ENCODE measurements around the gene METTL15.
"Not testable (repeated sequence)": the region's sequence is repeated elsewhere in the genome, so short reads cannot be mapped to it uniquely, and the experiment has no call there.

METTL15 gene

GRCh38 chr11:28323621-28324020, 215.4 kb downstream of the METTL15 start:
- no peak overlapping the region for H3K9ac ChIP-seq (ENCODE audit: low read length)
- no peak for DNase-seq
- H3K27me3 ChIP-seq (replicated peaks; ENCODE audit: insufficient read depth, low read length): no peaks in the 10 kb centered on the region
- no peaks in the 10 kb centered on the region for H3K4me1 ChIP-seq (ENCODE audit: low read length)
- no peak overlapping the region for H3K4me2 ChIP-seq (ENCODE audit: low read depth, low read length)
- no peaks in the 10 kb centered on the region for H4K20me1 ChIP-seq (ENCODE audit: insufficient read depth, low read length)
- H3K79me2 ChIP-seq (ENCODE audit: low read length): no peaks in the 10 kb centered on the region
- TF ChIP-seq EZH2phosphoT487 (IDR thresholded peaks at IDR 0.05; ENCODE audit: low read length) (no peak), EZH2 (optimal IDR thresholded peaks at IDR 0.05; ENCODE audit: low read depth, low read length) (no peak), CTCF (IDR thresholded peaks at IDR 0.05; ENCODE audit: low read length) (no peak)
- no peak overlapping the region for H3K27ac ChIP-seq (ENCODE audit: low read length)
- H3K36me3 ChIP-seq (replicated peaks; ENCODE audit: insufficient read depth, low read length): no peaks in the 10 kb centered on the region; the same call in 1 of the 2 replicates
- no peaks in the 10 kb centered on the region for H3K9me3 ChIP-seq (replicated peaks; ENCODE audit: insufficient read depth, low read length)
- no peaks in the 10 kb centered on the region for H3K9me2 ChIP-seq (replicated peaks; ENCODE audit: insufficient read depth, low read length)
- no peak overlapping the region for H2AFZ ChIP-seq (ENCODE audit: low read length)
- no peaks in the 10 kb centered on the region for H3F3A ChIP-seq (ENCODE audit: insufficient read depth, low read length)
- no peak overlapping the region for H3K4me3 ChIP-seq (ENCODE audit: low read length)

GRCh38 chr11:28332393-28332792, 224.2 kb downstream of the METTL15 start:
- not testable (repeated sequence) for H3K9ac ChIP-seq (ENCODE audit: low read length); H3F3A ChIP-seq (ENCODE audit: insufficient read depth, low read length); H3K79me2 ChIP-seq (ENCODE audit: low read length); DNase-seq; H3K4me2 ChIP-seq (ENCODE audit: low read depth, low read length); H4K20me1 ChIP-seq (ENCODE audit: insufficient read depth, low read length); H3K27ac ChIP-seq (ENCODE audit: low read length); H3K27me3 ChIP-seq (replicated peaks; ENCODE audit: insufficient read depth, low read length); H2AFZ ChIP-seq (ENCODE audit: low read length); H3K9me3 ChIP-seq (replicated peaks; ENCODE audit: insufficient read depth, low read length); H3K36me3 ChIP-seq (replicated peaks; ENCODE audit: insufficient read depth, low read length); H3K4me1 ChIP-seq (ENCODE audit: low read length); H3K4me3 ChIP-seq (ENCODE audit: low read length); H3K9me2 ChIP-seq (replicated peaks; ENCODE audit: insufficient read depth, low read length)

GRCh38 chr11:28337701-28338100, 229.5 kb downstream of the METTL15 start:
- no peak overlapping the region for H3K4me3 ChIP-seq (ENCODE audit: low read length)
- H3K27ac ChIP-seq (ENCODE audit: low read length): no peak overlapping the region
- no peaks in the 10 kb centered on the region for H3K27me3 ChIP-seq (replicated peaks; ENCODE audit: insufficient read depth, low read length)
- no peak overlapping the region for H3K9ac ChIP-seq (ENCODE audit: low read length)
- no peaks in the 10 kb centered on the region for H3F3A ChIP-seq (ENCODE audit: insufficient read depth, low read length)
- H3K9me2 ChIP-seq (replicated peaks; ENCODE audit: insufficient read depth, low read length): no peaks in the 10 kb centered on the region
- no peaks in the 10 kb centered on the region for H3K9me3 ChIP-seq (replicated peaks; ENCODE audit: insufficient read depth, low read length)
- no peaks in the 10 kb centered on the region for H3K36me3 ChIP-seq (replicated peaks; ENCODE audit: insufficient read depth, low read length)
- TF ChIP-seq EZH2 (optimal IDR thresholded peaks at IDR 0.05; ENCODE audit: low read depth, low read length) (no peak), CTCF (IDR thresholded peaks at IDR 0.05; ENCODE audit: low read length) (no peak), EZH2phosphoT487 (IDR thresholded peaks at IDR 0.05; ENCODE audit: low read length) (no peak)
- H2AFZ ChIP-seq (ENCODE audit: low read length): no peak overlapping the region
- no peak for DNase-seq
- no peak overlapping the region for H3K4me2 ChIP-seq (ENCODE audit: low read depth, low read length)
- no peaks in the 10 kb centered on the region for H3K4me1 ChIP-seq (ENCODE audit: low read length)
- no peaks in the 10 kb centered on the region for H4K20me1 ChIP-seq (ENCODE audit: insufficient read depth, low read length)
- H3K79me2 ChIP-seq (ENCODE audit: low read length): no peaks in the 10 kb centered on the region

GRCh38 chr11:28338371-28338770, 230.2 kb downstream of the METTL15 start:
- H3K9ac ChIP-seq (ENCODE audit: low read length): no peak overlapping the region
- no peak overlapping the region for H2AFZ ChIP-seq (ENCODE audit: low read length)
- H3K27ac ChIP-seq (ENCODE audit: low read length): no peak overlapping the region
- H3K4me2 ChIP-seq (ENCODE audit: low read depth, low read length): no peak overlapping the region
- TF ChIP-seq CTCF (IDR thresholded peaks at IDR 0.05; ENCODE audit: low read length) (no peak), EZH2 (optimal IDR thresholded peaks at IDR 0.05; ENCODE audit: low read depth, low read length) (no peak), EZH2phosphoT487 (IDR thresholded peaks at IDR 0.05; ENCODE audit: low read length) (no peak)
- no peak for DNase-seq
- no peaks in the 10 kb centered on the region for H3K27me3 ChIP-seq (replicated peaks; ENCODE audit: insufficient read depth, low read length)
- no peaks in the 10 kb centered on the region for H3K9me3 ChIP-seq (replicated peaks; ENCODE audit: insufficient read depth, low read length)
- no peaks in the 10 kb centered on the region for H3F3A ChIP-seq (ENCODE audit: insufficient read depth, low read length)
- H3K36me3 ChIP-seq (replicated peaks; ENCODE audit: insufficient read depth, low read length): no peaks in the 10 kb centered on the region
- no peaks in the 10 kb centered on the region for H4K20me1 ChIP-seq (ENCODE audit: insufficient read depth, low read length)
- H3K79me2 ChIP-seq (ENCODE audit: low read length): no peaks in the 10 kb centered on the region
- no peak overlapping the region for H3K4me3 ChIP-seq (ENCODE audit: low read length)
- H3K4me1 ChIP-seq (ENCODE audit: low read length): no peaks in the 10 kb centered on the region
- no peaks in the 10 kb centered on the region for H3K9me2 ChIP-seq (replicated peaks; ENCODE audit: insufficient read depth, low read length)

Measured in MM.1S (cell line).